Endothelial cell of umbilical vein (primary cell): Measurements from ENCODE around the gene GPR135. TPM values are rescaled to one million over a fixed set of nuclear protein-coding genes. Genes with fewer than 3 reads are reported as not detected.

Source experiments
- BruUV-seq: library from RNA; stranded (reverse); fragments of 400-500 nt; replicated peaks from 2 replicates; lab custom pipeline; 2021; lab: Mats Ljungman, UMichigan
- CTCF ChIA-PET: fragments of 300-600, 350-600 bp; sonication (Branson Sonifier 250); formaldehyde crosslinking; loops from one replicate; lab custom pipeline; 2021; ENCODE audit warnings: antibody characterized with exemption, inconsistent platforms; lab: Charles Lee
- POLR2A ChIA-PET: fragments of 300-600, 350-600 bp; sonication (Branson Sonifier 250); formaldehyde crosslinking; loops from one replicate; lab custom pipeline; 2021; ENCODE audit warnings: antibody characterized with exemption, inconsistent platforms; lab: Charles Lee
- DNase-seq: peaks from one replicate; pipeline ENCODE4 v3.0.0-alpha.2; 2011; ENCODE audit warnings: low read depth, low spot score
- FAIRE-seq: peaks from 2 replicates; lab custom pipeline; 2011; peaks lifted over from hg19 to GRCh38; lab: Jason Lieb, UNC
- H2AFZ ChIP-seq: 2 replicates; pipeline ENCODE4 v1.6.0; 2012; ENCODE audit warnings: low read depth, low read length, control low read depth, inconsistent platforms
- H3K27ac ChIP-seq: 2 replicates; pipeline ENCODE4 v1.5.1; 2011; ENCODE audit warnings: low read depth, mild to moderate bottlenecking, control low read depth, low read length, moderate library complexity; ENCODE audit not compliant: insufficient read depth
- H3K27me3 ChIP-seq, 2 experiments: 2 replicates each; pipeline versions ENCODE4 v1.6.0 to v1.6.1; 2011; ENCODE audit warnings: low read length in 2 of 2, mixed read lengths in 1 of 2; ENCODE audit not compliant: control insufficient read depth in 2 of 2, insufficient read depth in 2 of 2
- H3K36me3 ChIP-seq, 2 experiments: 2 replicates in 1 of 2; 3 replicates in 1 of 2; pipeline ENCODE4 v1.5.1; 2011; ENCODE audit warnings: low read length in 2 of 2, mild to moderate bottlenecking in 1 of 2, moderate library complexity in 1 of 2; ENCODE audit not compliant: control insufficient read depth in 2 of 2, insufficient read depth in 2 of 2; ENCODE audit errors: extremely low read depth in 1 of 2
- H3K4me1 ChIP-seq: 3 replicates; pipeline ENCODE4 v1.5.1; 2011; ENCODE audit warnings: mild to moderate bottlenecking, low read length; ENCODE audit not compliant: control insufficient read depth, insufficient read depth; ENCODE audit errors: extremely low read depth
- H3K4me2 ChIP-seq: 2 replicates; pipeline ENCODE4 v1.6.1; 2011; ENCODE audit warnings: low read length, control low read depth, mixed read lengths; ENCODE audit not compliant: insufficient read depth
- H3K4me3 ChIP-seq, 3 experiments: fragments of 200-600 bp in 1 of 3; sonication (generic), shearing (Covaris generic) in 1 of 3; replicated peaks in 1 of 3; 2 replicates each; pipeline ENCODE4 v1.5.1; 2011 to 2016; ENCODE audit warnings: control low read depth in 3 of 3, low read length in 3 of 3, mild to moderate bottlenecking in 2 of 3, inconsistent platforms in 1 of 3, low read depth in 1 of 3, moderate library complexity in 1 of 3; ENCODE audit not compliant: insufficient read depth in 1 of 3
- H3K79me2 ChIP-seq: 2 replicates; pipeline ENCODE4 v1.6.0; 2012; ENCODE audit warnings: low read length, inconsistent platforms; ENCODE audit not compliant: control insufficient read depth, insufficient read depth
- H3K9ac ChIP-seq: replicated peaks from 2 replicates; pipeline ENCODE3; 2011; ENCODE audit warnings: low read length, control low read depth; ENCODE audit not compliant: insufficient read depth; ENCODE audit errors: extremely low read depth
- H3K9me1 ChIP-seq: replicated peaks from 3 replicates; pipeline ENCODE4 v1.6.0; 2011; ENCODE audit warnings: mild to moderate bottlenecking, low read length; ENCODE audit not compliant: control insufficient read depth, insufficient read depth; ENCODE audit errors: extremely low read depth
- H3K9me3 ChIP-seq: replicated peaks from 2 replicates; pipeline ENCODE4 v1.5.1; 2012; ENCODE audit warnings: low read length, inconsistent platforms; ENCODE audit not compliant: control insufficient read depth, insufficient read depth
- H4K20me1 ChIP-seq: replicated peaks from 2 replicates; pipeline ENCODE3; 2011; ENCODE audit warnings: mild to moderate bottlenecking, low read length; ENCODE audit not compliant: control insufficient read depth, insufficient read depth; ENCODE audit errors: extremely low read depth
- CTCF ChIP-seq, 2 donors: IDR thresholded peaks; 1 replicate in 1 of 2; 2 replicates in 1 of 2; pipeline ENCODE4 v1.5.1; 2011; ENCODE audit warnings: low read length in 2 of 2, mild to moderate bottlenecking in 2 of 2, moderate library complexity in 2 of 2, control low read depth in 1 of 2, inconsistent platforms in 1 of 2, low read depth in 1 of 2; ENCODE audit not compliant: insufficient read depth in 1 of 2; ENCODE audit errors: extremely low read depth in 1 of 2
- EZH2 ChIP-seq: IDR thresholded peaks from 2 replicates; pipeline ENCODE4 v1.6.1; 2012; ENCODE audit warnings: borderline replicate concordance, low read depth, mild to moderate bottlenecking, moderate library complexity, low read length, inconsistent platforms; ENCODE audit not compliant: severe bottlenecking
- FOS ChIP-seq: IDR thresholded peaks from 2 replicates; pipeline ENCODE4 v1.6.1; 2011; ENCODE audit warnings: mild to moderate bottlenecking, low read length, moderate library complexity, borderline replicate concordance; ENCODE audit not compliant: insufficient read depth
- GATA2 ChIP-seq: IDR thresholded peaks from 2 replicates; pipeline ENCODE4 v1.7.0; 2011; ENCODE audit warnings: low read depth, mild to moderate bottlenecking, moderate library complexity, mixed read lengths, low read length; ENCODE audit not compliant: insufficient read length, insufficient read depth
- JUN ChIP-seq: IDR thresholded peaks from 2 replicates; pipeline ENCODE4 v1.6.1; 2011; ENCODE audit warnings: borderline replicate concordance, low read depth; ENCODE audit not compliant: insufficient read length, insufficient read depth
- MAX ChIP-seq: IDR thresholded peaks from 2 replicates; pipeline ENCODE4 v1.6.1; 2011; ENCODE audit not compliant: insufficient read depth, insufficient read length
- MYC ChIP-seq: IDR thresholded peaks from one replicate; pipeline ENCODE4 v1.6.1; 2011; ENCODE audit warnings: mild to moderate bottlenecking, low read depth, low read length
- POLR2A ChIP-seq: IDR thresholded peaks from 2 replicates; pipeline ENCODE4 v1.6.1; 2012; ENCODE audit warnings: low read depth, mild to moderate bottlenecking, control low read depth, low read length
- POLR2AphosphoS5 ChIP-seq: IDR thresholded peaks from 2 replicates; pipeline ENCODE4 v1.6.1; 2012; ENCODE audit warnings: low read depth, mild to moderate bottlenecking, control low read depth, low read length, moderate library complexity; ENCODE audit not compliant: insufficient read depth
- dilution Hi-C: fragments of 300-500 bp; cut with MboI; formaldehyde crosslinking; loops from one replicate; pipeline ENCODE4 v1.15.0; 2019; ENCODE audit warnings: low sequenced_read_pairs; ENCODE audit not compliant: extremely low pct_ligation_motif_present
- intact Hi-C: fragments of 100-400 bp; cut with micrococcal nuclease; formaldehyde crosslinking; loops from one replicate; pipeline ENCODE4 v1.10.0; 2022
- polyA plus RNA-seq, 4 experiments: library from polyadenylated mRNA; depleted of rRNA in 3 of 4; stranded (reverse) in 3 of 4; unstranded in 1 of 4; fragments of >200 nt; gene quantifications; 2 replicates each; pipeline versions ENCODE4 v1.2.1 to v1.2.3, GENCODE V29; 2011 to 2012; ENCODE audit warnings: missing spikeins in 1 of 4
- total RNA-seq: library from RNA; stranded (reverse); gene quantifications from 2 replicates; pipeline ENCODE4 v1.2.3, GENCODE V29; 2021

Gene GPR135
- total and polyA plus RNA-seq, 2 donors (not counting 3 experiments of a cell fraction or from before 2014, with no cell fraction given): 0.80 to 3.4 TPM

GRCh38 chr14:59438195-59438647, 27.0 kb downstream of the GPR135 start:
- peak; percentile 80 for FAIRE-seq

More at GRCh38 chr14:59438195-59438647, 27.0 kb downstream of the GPR135 start:
- DNase-seq: peak; percentile 75
- no peak for TF ChIP-seq POLR2A
- no peak for TF ChIP-seq CTCF (IDR thresholded peaks at IDR 0.05; ENCODE audit: extremely low read depth in 1 of 2, insufficient read depth in 1 of 2, low read depth in 1 of 2, low read length in 2 of 2)
- TF ChIP-seq EZH2: no peak
- TF ChIP-seq MYC: no peak
- TF ChIP-seq MAX: no peak
- TF ChIP-seq FOS: peak; percentile 62
- no peak for TF ChIP-seq JUN
- TF ChIP-seq POLR2AphosphoS5: no peak
- peak; percentile 21 for TF ChIP-seq GATA2
- H3K9me3 ChIP-seq: no peaks in the 10 kb centered on the region
- H3K79me2 ChIP-seq: no peaks in the 10 kb centered on the region
- H3K4me1 ChIP-seq: peaks cover 29% of the 10 kb centered on the region
- no peaks in the 10 kb centered on the region for H4K20me1 ChIP-seq
- peak overlapping the region; percentile 70 for H3K27ac ChIP-seq
- intact Hi-C loops: loop anchor here (1.0 to 2.0 kb wide), 4 partner anchors 32 to 163 kb away; no protein-coding TSS in a partner anchor
- H3K9me1 ChIP-seq: no peaks in the 10 kb centered on the region
- dilution Hi-C loops: no loop called here
- POLR2A ChIA-PET: no interaction called here
- H3K9ac ChIP-seq: peak overlapping the region; percentile 38
- BruUV-seq: no TSS peak
- no peaks in the 10 kb centered on the region for H3K27me3 ChIP-seq
- H3K4me3 ChIP-seq: no peak overlapping the region
- H3K36me3 ChIP-seq: no peaks in the 10 kb centered on the region
- H2AFZ ChIP-seq: peak overlapping the region; percentile 44
- H3K4me2 ChIP-seq: peak overlapping the region; percentile 82
- CTCF ChIA-PET: interaction anchor here (0.6 to 1.4 kb wide), 6 partner anchors 8 to 317 kb away, joined by 3 to 10 read pairs (median 4); no protein-coding TSS in a partner anchor
